HepG2 (cell line): Measurements from ENCODE around the gene FBXW2. TPM values are rescaled to one million over a fixed set of nuclear protein-coding genes. Genes with fewer than 3 reads are reported as not detected.
A peak's percentile ranks its signal among the peaks of the same experiment; 100 is the strongest.

Source experiments
- ATAC-seq: fragments of 200-7000 bp; cut with Tn5 transposase; 3 replicates; pipeline ENCODE4 v1.9.1; 2020; ENCODE audit warnings: mild to moderate bottlenecking, moderate library complexity
- BruUV-seq: library from RNA; stranded (reverse); fragments of 400-500 nt; replicated peaks from 2 replicates; lab custom pipeline; 2021; lab: Mats Ljungman, UMichigan
- CTCF ChIA-PET: fragments of 300-600 bp; formaldehyde crosslinking; extraction: SDS; loops from one replicate; lab custom pipeline; 2021; ENCODE audit warnings: low total read pairs, inconsistent platforms, low intra/inter-chr PET ratio; lab: Yijun Ruan, JAX
- POLR2A ChIA-PET: fragments of 350-600 bp; sonication (Branson Sonifier 250); formaldehyde crosslinking; loops from one replicate; lab custom pipeline; 2020; ENCODE audit warnings: antibody characterized with exemption, inconsistent platforms; lab: Yijun Ruan, JAX
- DNase-seq: peaks from one replicate; pipeline ENCODE4 v3.0.0-alpha.2; 2015; ENCODE audit warnings: low spot score
- FAIRE-seq: peaks from 3 replicates; lab custom pipeline; 2011; peaks lifted over from hg19 to GRCh38; lab: Jason Lieb, UNC
- H2AFZ ChIP-seq: one replicate; pipeline ENCODE4 v1.6.1; 2011; ENCODE audit warnings: low read length, inconsistent platforms
- H3K27ac ChIP-seq: fragments of 300-600 bp; 3 replicates; pipeline ENCODE4 v1.8.0; 2011; ENCODE audit warnings: mixed run types, mild to moderate bottlenecking, mixed read lengths, low read length, inconsistent platforms; ENCODE audit not compliant: insufficient read depth; ENCODE audit errors: extremely low read length
- H3K27me3 ChIP-seq, 2 experiments: fragments of 200-600 bp in 1 of 2; 2 replicates in 1 of 2; 3 replicates in 1 of 2; pipeline versions ENCODE4 v1.6.0 to v1.8.0; 2011; ENCODE audit warnings: low read length in 2 of 2, mild to moderate bottlenecking in 2 of 2, moderate library complexity in 2 of 2, inconsistent platforms in 1 of 2; ENCODE audit not compliant: insufficient read depth in 2 of 2, control insufficient read depth in 1 of 2
- H3K36me3 ChIP-seq, 2 experiments: fragments of 200-600 bp in 1 of 2; replicated peaks in 1 of 2; 2 replicates in 1 of 2; 3 replicates in 1 of 2; pipeline versions ENCODE4 v1.5.1 to v1.8.0; 2011; ENCODE audit warnings: low read length in 2 of 2, inconsistent platforms in 1 of 2; ENCODE audit not compliant: insufficient read depth in 2 of 2, control insufficient read depth in 1 of 2
- H3K4me1 ChIP-seq: 2 replicates; pipeline ENCODE4 v1.5.1; 2012; ENCODE audit warnings: low read length, inconsistent platforms; ENCODE audit not compliant: insufficient read depth
- H3K4me2 ChIP-seq: 2 replicates; pipeline ENCODE4 v1.6.0; 2011; ENCODE audit warnings: low read depth, low read length, inconsistent platforms
- H3K4me3 ChIP-seq, 3 experiments: fragments of 200-600 bp in 1 of 3; sonication (generic), shearing (Covaris generic) in 1 of 3; replicated peaks in 1 of 3; 2 replicates each; pipeline ENCODE4 v1.5.1; 2011 to 2016; ENCODE audit warnings: low read length in 3 of 3, inconsistent platforms in 2 of 3, low read depth in 2 of 3, mild to moderate bottlenecking in 2 of 3, control low read depth in 1 of 3, mixed read lengths in 1 of 3; ENCODE audit not compliant: insufficient read depth in 1 of 3
- H3K79me2 ChIP-seq: one replicate; pipeline ENCODE4 v1.6.1; 2011; ENCODE audit warnings: low read length, inconsistent platforms; ENCODE audit not compliant: insufficient read depth
- H3K9ac ChIP-seq: 2 replicates; pipeline ENCODE4 v1.6.0; 2011; ENCODE audit warnings: mild to moderate bottlenecking, low read depth, low read length, inconsistent platforms; ENCODE audit not compliant: insufficient read depth
- H3K9me3 ChIP-seq: 2 replicates; pipeline ENCODE4 v1.5.1; 2012; ENCODE audit warnings: mild to moderate bottlenecking, low read length
- H4K20me1 ChIP-seq: 2 replicates; pipeline ENCODE4 v1.6.0; 2011; ENCODE audit warnings: inconsistent platforms, mild to moderate bottlenecking, low read length, moderate library complexity; ENCODE audit not compliant: insufficient read depth
- FOXC1 ChIP-seq: sonication (generic); formaldehyde crosslinking; IDR thresholded peaks from 2 replicates; pipeline ENCODE4 v1.8.0; 2022; ENCODE audit warnings: mild to moderate bottlenecking, missing genetic modification reagents, borderline replicate concordance
- JDP2 ChIP-seq: sonication (generic); formaldehyde crosslinking; IDR thresholded peaks from 2 replicates; pipeline ENCODE4 v1.8.1; 2022; ENCODE audit warnings: missing genetic modification reagents, borderline replicate concordance
- MLLT10 ChIP-seq: sonication (generic); formaldehyde crosslinking; IDR thresholded peaks from 2 replicates; pipeline ENCODE4 v1.4.0; 2020; ENCODE audit warnings: missing genetic modification reagents
- POGK ChIP-seq: sonication (generic); formaldehyde crosslinking; conservative IDR thresholded peaks from 2 replicates; pipeline ENCODE4 v1.8.0; 2022; ENCODE audit warnings: mild to moderate bottlenecking, moderate library complexity, missing genetic modification reagents
- WGBS: methylation state at CpG from one replicate; pipeline ENCODE4 v1.1.6; 2017; ENCODE audit warnings: low lambda C conversion rate; 5-methylcytosine and 5-hydroxymethylcytosine counted together
- in situ Hi-C: cut with HindIII; loops from 2 replicates; pipeline ENCODE4 v1.10.0; 2017; ENCODE audit warnings: low pct_unique_long_range_greater_than_20kb; ENCODE audit not compliant: extremely low pct_ligation_motif_present
- intact Hi-C: fragments of 100-400 bp; cut with micrococcal nuclease; formaldehyde crosslinking; loops from one replicate; pipeline ENCODE4 v1.10.0; 2022; ENCODE audit not compliant: unreplicated experiment
- polyA plus RNA-seq, 8 experiments: library from polyadenylated mRNA; depleted of rRNA in 3 of 8; stranded (reverse) in 7 of 8; unstranded in 1 of 8; fragments of >200 nt; fragmentation: Illumina TruSeq in 4 of 8; extraction: Trizol in 4 of 8; gene quantifications; 2 replicates each; pipeline versions ENCODE4 v1.2.1 to v1.2.3, GENCODE V29; 2011 to 2016; ENCODE audit warnings: low read depth in 4 of 8, missing spikeins in 1 of 8, mixed read lengths in 1 of 8; ENCODE audit not compliant: insufficient read depth in 1 of 8
- total RNA-seq, 5 experiments: library from RNA; depleted of rRNA; stranded (reverse); fragments of >200 nt; fragmentation: Illumina TruSeq; extraction: Trizol; gene quantifications; 2 replicates each; pipeline ENCODE4 v1.2.3, GENCODE V29; 2016; ENCODE audit warnings: low read depth in 1 of 5
- TF ChIP-seq, protein P1 (sequence below): IDR thresholded peaks from 2 replicates; pipeline ENCODE4 v1.6.1; 2016; ENCODE audit warnings: control low read depth

Gene FBXW2
- total and polyA plus RNA-seq, 2 of the 13 experiments (the other 11 are each of a cell fraction or from before 2014, with no cell fraction given), result 35.4 to 43.1 TPM

- no peak for TF ChIP-seq POGK (CRISPR knock-in tag)
- TF ChIP-seq FOXC1 (CRISPR knock-in tag), result no peak
- no peak for TF ChIP-seq JDP2
Observed at GRCh38 chr9:120764476-120764875, 28.7 kb downstream of the FBXW2 start (continued).

GRCh38 chr9:120761006-120761405 is 32.2 kb downstream of the FBXW2 start:
- 0 out of 2 replicates have a peak, but pooled peaks cover under 1% of the 10 kb centered on the region for H4K20me1 ChIP-seq
- no peaks in the 10 kb centered on the region for H3K9me3 ChIP-seq
- TF ChIP-seq, protein P1, sequence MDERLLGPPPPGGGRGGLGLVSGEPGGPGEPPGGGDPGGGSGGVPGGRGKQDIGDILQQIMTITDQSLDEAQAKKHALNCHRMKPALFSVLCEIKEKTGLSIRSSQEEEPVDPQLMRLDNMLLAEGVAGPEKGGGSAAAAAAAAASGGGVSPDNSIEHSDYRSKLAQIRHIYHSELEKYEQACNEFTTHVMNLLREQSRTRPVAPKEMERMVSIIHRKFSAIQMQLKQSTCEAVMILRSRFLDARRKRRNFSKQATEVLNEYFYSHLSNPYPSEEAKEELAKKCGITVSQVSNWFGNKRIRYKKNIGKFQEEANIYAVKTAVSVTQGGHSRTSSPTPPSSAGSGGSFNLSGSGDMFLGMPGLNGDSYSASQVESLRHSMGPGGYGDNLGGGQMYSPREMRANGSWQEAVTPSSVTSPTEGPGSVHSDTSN, result no peak
- no peak for TF ChIP-seq MLLT10 (CRISPR knock-in tag)
- TF ChIP-seq, all 625 proteins: peak for 0
- no peak overlapping the region for H3K4me2 ChIP-seq
- in situ Hi-C loops, result no loop called here
- WGBS, result 92% methylated on average over 2 of the region's 2 CpGs
- intact Hi-C loops, result no loop called here
- no peak overlapping the region for H3K4me3 ChIP-seq
- no peak overlapping the region for H3K27ac ChIP-seq
- FAIRE-seq (no peak), DNase-seq (no peak), ATAC-seq (no peak)
- BruUV-seq, result TSS peak; percentile 7
- POLR2A ChIA-PET, result interaction anchor here (1.1 to 1.3 kb wide), 2 partner anchors 17 to 32 kb away, joined by 4 read pairs; partner anchors contain the start of gene FBXW2
- H3K79me2 ChIP-seq, result no peaks in the 10 kb centered on the region
- H3K36me3 ChIP-seq, result peaks cover 12 to 33% of the 10 kb centered on the region in 2 experiments
- H3K27me3 ChIP-seq, result no peaks in the 10 kb centered on the region
- H2AFZ ChIP-seq, result no peak overlapping the region
- peaks cover 3% of the 10 kb centered on the region for H3K4me1 ChIP-seq
- CTCF ChIA-PET, result no interaction called here
- H3K9ac ChIP-seq, result no peak overlapping the region
